Spleen (tissue), 11 donors: ENCODE results near the gene MTSS2. TPM values are rescaled to one million over a fixed set of nuclear protein-coding genes. Genes with fewer than 3 reads are reported as not detected.

Experiments used
- DNase-seq: peaks from one replicate; pipeline ENCODE4 v3.0.0-alpha.2; 2020
- H3K27ac ChIP-seq, 8 donors: fragments of 200-600 bp; sonication (generic) in 7 of 8; 1 replicate in 4 of 8; 2 replicates in 4 of 8; pipeline versions ENCODE4 v1.5.0 to v1.8.0; 2016 to 2021; ENCODE audit warnings: inconsistent platforms in 4 of 8, mild to moderate bottlenecking in 4 of 8, moderate library complexity in 1 of 8
- H3K27me3 ChIP-seq, 7 donors: fragments of 200-600 bp; sonication (generic) in 6 of 7; replicated peaks in 1 of 7; 1 replicate in 4 of 7; 2 replicates in 3 of 7; pipeline versions ENCODE4 v1.5.0 to v1.8.0; 2016 to 2021; ENCODE audit warnings: inconsistent platforms in 3 of 7, mild to moderate bottlenecking in 1 of 7
- H3K36me3 ChIP-seq, 6 donors: fragments of 200-600 bp; sonication (generic) in 5 of 6; 1 replicate in 4 of 6; 2 replicates in 2 of 6; pipeline versions ENCODE4 v1.5.0 to v1.8.0; 2016 to 2021; ENCODE audit warnings: inconsistent platforms in 2 of 6
- H3K4me1 ChIP-seq, 6 donors: fragments of 200-600 bp; sonication (generic) in 5 of 6; 1 replicate in 3 of 6; 2 replicates in 3 of 6; pipeline versions ENCODE4 v1.5.0 to v1.8.0; 2016 to 2021; ENCODE audit warnings: inconsistent platforms in 3 of 6
- H3K4me3 ChIP-seq, 8 donors: fragments of 200-600 bp; sonication (generic) in 7 of 8; 1 replicate in 4 of 8; 2 replicates in 4 of 8; pipeline versions ENCODE4 v1.5.0 to v1.8.0; 2016 to 2021; ENCODE audit warnings: inconsistent platforms in 4 of 8, mild to moderate bottlenecking in 4 of 8, moderate library complexity in 2 of 8
- H3K9me3 ChIP-seq, 8 donors: fragments of 200-600 bp; sonication (generic) in 7 of 8; 1 replicate in 4 of 8; 2 replicates in 4 of 8; pipeline versions ENCODE4 v1.5.0 to v1.8.0; 2016 to 2021; ENCODE audit warnings: inconsistent platforms in 4 of 8
- POLR2A ChIP-seq, 3 donors: fragments of 450-650 bp; IDR thresholded peaks; one replicate each; pipeline ENCODE4 v1.5.1; 2017; ENCODE audit warnings: antibody characterized with exemption in 3 of 3, mild to moderate bottlenecking in 1 of 3
- POLR2AphosphoS5 ChIP-seq, 3 donors: sonication (generic); formaldehyde crosslinking; IDR thresholded peaks; one replicate each; pipeline ENCODE4 v1.5.1; 2017; ENCODE audit warnings: antibody characterized with exemption in 3 of 3
- WGBS, 5 donors: extraction: QIAGEN DNeasy Blood & Tissue Kit in 3 of 5; methylation state at CpG; one replicate each; pipeline versions ENCODE4 v1.1.5 to v1.1.7; 2013 to 2018; 5-methylcytosine and 5-hydroxymethylcytosine counted together
- intact Hi-C: fragments of 100-400 bp; cut with DNase I; formaldehyde crosslinking; loops from one replicate; pipeline ENCODE4 v1.15.0; 2023; ENCODE audit warnings: low total_unique reads
- polyA plus RNA-seq, 3 donors: library from polyadenylated mRNA; stranded (reverse); fragments of 200-250 nt; gene quantifications; one replicate each; pipeline ENCODE4 v1.2.1, GENCODE V29; 2013
- total RNA-seq, 7 donors: library from RNA; depleted of rRNA in 3 of 7; stranded (reverse); fragments of >200 nt in 3 of 7; fragmentation: NEBNext Ultra II Directional in 4 of 7; extraction: Animal tissue kit (Norgen Biotek cat#: 25700) in 4 of 7; gene quantifications; one replicate each; pipeline versions ENCODE4 v1.1.0 to v1.2.1, GENCODE V29; 2016 to 2021
- TF ChIP-seq, protein P1 (sequence below), 11 experiments: fragments of 200-600 bp in 7 of 11; fragments of 450-650 bp in 4 of 11; sonication (generic) in 4 of 11; IDR thresholded peaks in 8 of 11; conservative IDR thresholded peaks in 3 of 11; 1 replicate in 7 of 11; 2 replicates in 4 of 11; pipeline versions ENCODE4 v1.4.0 to v1.8.0; 2016 to 2021; ENCODE audit warnings: antibody characterized with exemption in 11 of 11, inconsistent platforms in 4 of 11, mild to moderate bottlenecking in 1 of 11
- donor health status: healthy with polysubstance abuse.
- donor health status: DM: no; HTN: no; CAD: no; lungs with moderate emphysema.
- donor health status: DM: no; HTN: no; CAD: no.
- donor health status: Bipolar disorder and iron deficiency.
- donor health status: healthy.
- donor health status: DM: no; HTN: no; CAD: no.
- donor health status: DM: yes; HTN: yes; CAD: no.

Gene MTSS2
- total and polyA plus RNA-seq, 10 donors, result 9.0 to 116 (median 94.1) TPM

DNA sequence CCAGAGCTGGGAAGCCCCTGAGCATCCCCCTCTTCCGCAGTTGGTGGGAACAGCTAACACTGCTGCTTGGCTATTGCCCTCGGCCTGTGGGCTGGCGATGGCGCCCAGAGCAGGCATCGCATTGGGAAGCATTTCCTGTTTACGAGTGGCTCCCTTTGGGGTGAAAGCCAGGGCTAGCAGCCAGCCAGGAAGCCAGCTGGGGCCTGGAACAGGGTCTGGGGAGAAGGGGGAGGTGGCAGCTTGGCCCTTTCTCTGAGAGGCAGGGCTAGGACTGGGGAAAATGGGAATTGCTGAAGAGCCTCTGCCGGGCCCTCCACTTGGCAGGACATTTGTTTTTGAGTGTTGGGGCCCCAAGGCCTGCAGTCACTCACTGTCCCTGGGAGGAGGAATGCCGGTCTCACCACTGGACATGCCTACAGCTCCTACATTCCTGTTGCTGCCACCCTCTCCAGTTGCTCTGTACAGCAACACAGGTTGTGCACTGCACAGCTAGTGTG is 2.4 kb upstream of the MTSS2 start:
- WGBS, 5 donors, result 42 to 66% (median 46%) methylated on average over 5 to 8 of the region's 8 CpGs
- Histone ChIP-seq H3K36me3 (peaks cover 0 to 56% (median 0%) of the 10 kb centered on the region in 6 donors), H3K27me3 (peaks cover 0 to 33% (median 14%) of the 10 kb centered on the region in 7 donors), H3K27ac (peak overlapping the region; percentile 57 to 90 (median 82)), H3K4me1 (peaks cover 15 to 96% (median 73%) of the 10 kb centered on the region in 6 donors), H3K9me3 (no peaks in the 10 kb centered on the region), H3K4me3 (no peak overlapping the region)
- peak; percentile 73 for DNase-seq
- TF ChIP-seq, protein P1, sequence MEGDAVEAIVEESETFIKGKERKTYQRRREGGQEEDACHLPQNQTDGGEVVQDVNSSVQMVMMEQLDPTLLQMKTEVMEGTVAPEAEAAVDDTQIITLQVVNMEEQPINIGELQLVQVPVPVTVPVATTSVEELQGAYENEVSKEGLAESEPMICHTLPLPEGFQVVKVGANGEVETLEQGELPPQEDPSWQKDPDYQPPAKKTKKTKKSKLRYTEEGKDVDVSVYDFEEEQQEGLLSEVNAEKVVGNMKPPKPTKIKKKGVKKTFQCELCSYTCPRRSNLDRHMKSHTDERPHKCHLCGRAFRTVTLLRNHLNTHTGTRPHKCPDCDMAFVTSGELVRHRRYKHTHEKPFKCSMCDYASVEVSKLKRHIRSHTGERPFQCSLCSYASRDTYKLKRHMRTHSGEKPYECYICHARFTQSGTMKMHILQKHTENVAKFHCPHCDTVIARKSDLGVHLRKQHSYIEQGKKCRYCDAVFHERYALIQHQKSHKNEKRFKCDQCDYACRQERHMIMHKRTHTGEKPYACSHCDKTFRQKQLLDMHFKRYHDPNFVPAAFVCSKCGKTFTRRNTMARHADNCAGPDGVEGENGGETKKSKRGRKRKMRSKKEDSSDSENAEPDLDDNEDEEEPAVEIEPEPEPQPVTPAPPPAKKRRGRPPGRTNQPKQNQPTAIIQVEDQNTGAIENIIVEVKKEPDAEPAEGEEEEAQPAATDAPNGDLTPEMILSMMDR (IDR thresholded peaks at IDR 0.05 in 8 of 11, conservative IDR thresholded peaks at IDR 0.05 in 3 of 11), result no peak
- peak; percentile 82 to 86 (median 82) for TF ChIP-seq POLR2AphosphoS5 (IDR thresholded peaks at IDR 0.05)
- TF ChIP-seq POLR2A (IDR thresholded peaks at IDR 0.05), result no peak
- intact Hi-C loops, result no loop called here

DNA sequence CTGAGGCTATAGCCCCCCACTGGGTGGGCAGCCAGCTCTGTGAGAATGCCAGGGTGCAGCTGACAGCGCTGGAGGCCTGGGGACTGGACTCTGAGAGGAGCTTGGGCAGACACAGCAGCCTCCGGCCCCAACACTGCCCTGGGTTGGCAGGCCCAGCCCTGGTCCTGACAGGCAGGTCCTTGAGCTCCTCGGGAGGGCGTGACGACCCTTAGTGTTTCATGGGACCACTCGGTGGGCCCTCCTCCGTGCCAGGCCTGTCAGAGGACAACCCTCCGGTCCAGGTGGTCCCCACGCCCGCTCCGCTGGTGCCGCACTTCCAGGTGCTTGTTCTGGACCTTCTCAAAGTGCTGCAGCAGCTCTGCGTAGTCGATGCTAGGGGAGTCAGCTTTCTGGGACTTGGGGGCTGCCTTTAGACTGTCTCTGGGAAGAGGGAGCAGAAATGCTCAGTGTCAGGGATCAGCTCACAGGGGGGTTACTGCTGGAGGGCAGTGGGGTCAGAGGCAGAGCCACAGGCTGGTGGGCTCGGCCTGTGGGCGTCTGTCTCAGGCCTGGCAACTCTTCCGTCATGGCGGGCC is 1.9 kb upstream of the MTSS2 start:
- no peak for DNase-seq
- Histone ChIP-seq H3K4me1 (peaks cover 14 to 96% (median 73%) of the 10 kb centered on the region in 6 donors), H3K4me3 (no peak overlapping the region), H3K9me3 (no peaks in the 10 kb centered on the region), H3K27me3 (peaks cover 0 to 38% (median 14%) of the 10 kb centered on the region in 7 donors), H3K36me3 (peaks cover 0 to 56% (median 0%) of the 10 kb centered on the region in 6 donors), H3K27ac (peak overlapping the region; percentile 57 to 90 (median 82))
- TF ChIP-seq, protein P1 (IDR thresholded peaks at IDR 0.05 in 8 of 11, conservative IDR thresholded peaks at IDR 0.05 in 3 of 11), result no peak
- TF ChIP-seq POLR2AphosphoS5 (IDR thresholded peaks at IDR 0.05) (no peak), POLR2A (IDR thresholded peaks at IDR 0.05) (no peak)
- intact Hi-C loops, result no loop called here
- WGBS, 5 donors, result 71 to 100% (median 82%) methylated on average over 1 to 18 of the region's 18 CpGs

DNA sequence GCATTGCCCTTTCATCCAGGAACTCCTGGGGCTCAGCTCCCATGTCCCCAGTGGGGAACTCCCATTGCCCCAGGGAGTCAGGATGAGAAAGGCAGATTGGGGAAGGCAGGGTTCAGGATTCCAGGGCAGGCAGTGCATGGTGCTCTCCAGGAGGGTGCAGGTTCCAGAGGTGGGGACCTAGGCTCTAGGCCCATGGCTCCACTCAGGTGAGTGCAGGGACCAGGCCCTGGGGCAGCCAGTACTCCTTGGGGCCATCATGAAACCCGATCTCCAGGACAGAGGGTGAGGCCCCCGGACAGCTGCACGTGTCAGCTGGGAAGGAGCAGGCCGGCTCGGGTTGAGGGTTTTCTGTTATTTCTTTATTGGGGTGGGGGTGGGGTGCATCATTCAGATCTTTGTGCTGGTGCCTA is 1.3 kb upstream of the MTSS2 start:
- no peak for TF ChIP-seq POLR2A (IDR thresholded peaks at IDR 0.05)
- peak in 1 of 3 donors; percentile 5 for TF ChIP-seq POLR2AphosphoS5 (IDR thresholded peaks at IDR 0.05)
- TF ChIP-seq, protein P1 (IDR thresholded peaks at IDR 0.05 in 8 of 11, conservative IDR thresholded peaks at IDR 0.05 in 3 of 11), result no peak
- intact Hi-C loops, result no loop called here
- DNase-seq, result no peak
- peak overlapping the region in 2 of 8 donors; percentile 39 to 76 for H3K4me3 ChIP-seq
- peaks cover 15 to 96% (median 77%) of the 10 kb centered on the region in 6 donors for H3K4me1 ChIP-seq
- peaks cover 0 to 43% (median 14%) of the 10 kb centered on the region in 7 donors for H3K27me3 ChIP-seq
- peaks cover 0 to 51% (median 0%) of the 10 kb centered on the region in 6 donors for H3K36me3 ChIP-seq
- no peaks in the 10 kb centered on the region for H3K9me3 ChIP-seq
- 74 to 100% (median 77%) methylated on average over 2 to 5 of the region's 5 CpGs for WGBS, 5 donors
- H3K27ac ChIP-seq, result peak overlapping the region in 7 of 8 donors; percentile 76 to 90 (median 84)

DNA sequence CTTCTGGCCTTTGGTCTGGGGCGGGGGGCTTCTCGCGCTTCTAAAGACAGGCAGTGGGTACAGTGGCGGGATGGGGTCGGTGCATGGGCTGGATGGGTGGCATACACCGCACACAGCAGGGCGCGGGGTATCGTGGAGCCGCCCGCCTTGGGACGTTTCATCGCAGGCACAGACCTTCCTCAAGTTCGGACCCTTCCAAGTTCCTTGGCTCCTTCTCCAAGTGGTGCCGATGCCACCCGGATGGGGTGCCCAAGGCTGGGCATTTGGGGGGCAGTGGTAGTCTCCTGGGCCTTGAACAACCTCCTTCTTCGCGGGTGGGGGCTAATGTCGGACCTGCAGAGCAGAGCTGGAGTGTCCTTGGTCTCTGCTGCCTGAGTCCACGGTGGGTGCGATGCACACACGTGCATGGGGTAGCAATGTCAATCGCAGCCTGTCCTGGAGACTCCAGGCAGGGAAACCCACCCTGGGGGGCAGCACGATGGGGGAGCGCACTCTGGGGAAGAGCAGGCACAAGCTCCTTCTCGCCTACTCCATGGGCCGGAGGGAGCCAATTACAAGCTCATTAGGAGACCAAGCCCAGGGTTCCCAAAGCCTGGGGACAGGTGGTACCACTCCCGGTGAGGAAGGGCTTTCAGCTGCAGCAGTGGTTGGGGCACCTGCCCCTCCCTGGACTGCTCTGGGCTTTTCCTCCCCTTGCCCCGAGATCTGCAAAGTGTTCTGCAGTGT is 686 bp upstream of the MTSS2 start:
- WGBS, 5 donors, result 64 to 80% (median 69%) methylated on average over 14 to 29 of the region's 29 CpGs
- H3K4me3 ChIP-seq, result peak overlapping the region in 6 of 8 donors; percentile 7 to 76 (median 46)
- peaks cover 0 to 45% (median 0%) of the 10 kb centered on the region in 6 donors for H3K36me3 ChIP-seq
- intact Hi-C loops, result no loop called here
- H3K9me3 ChIP-seq, result no peaks in the 10 kb centered on the region
- H3K27me3 ChIP-seq, result peaks cover 0 to 43% (median 14%) of the 10 kb centered on the region in 7 donors
- TF ChIP-seq POLR2AphosphoS5 (IDR thresholded peaks at IDR 0.05), result peak in 1 of 3 donors; percentile 6
- TF ChIP-seq, protein P1 (IDR thresholded peaks at IDR 0.05 in 8 of 11, conservative IDR thresholded peaks at IDR 0.05 in 3 of 11), result no peak
- DNase-seq, result no peak
- peak overlapping the region in 7 of 8 donors; percentile 76 to 90 (median 84) for H3K27ac ChIP-seq
- peaks cover 20 to 96% (median 78%) of the 10 kb centered on the region in 6 donors for H3K4me1 ChIP-seq
